ENCODE measurements around the gene TRPV3.

Gene TRPV3

DNA sequence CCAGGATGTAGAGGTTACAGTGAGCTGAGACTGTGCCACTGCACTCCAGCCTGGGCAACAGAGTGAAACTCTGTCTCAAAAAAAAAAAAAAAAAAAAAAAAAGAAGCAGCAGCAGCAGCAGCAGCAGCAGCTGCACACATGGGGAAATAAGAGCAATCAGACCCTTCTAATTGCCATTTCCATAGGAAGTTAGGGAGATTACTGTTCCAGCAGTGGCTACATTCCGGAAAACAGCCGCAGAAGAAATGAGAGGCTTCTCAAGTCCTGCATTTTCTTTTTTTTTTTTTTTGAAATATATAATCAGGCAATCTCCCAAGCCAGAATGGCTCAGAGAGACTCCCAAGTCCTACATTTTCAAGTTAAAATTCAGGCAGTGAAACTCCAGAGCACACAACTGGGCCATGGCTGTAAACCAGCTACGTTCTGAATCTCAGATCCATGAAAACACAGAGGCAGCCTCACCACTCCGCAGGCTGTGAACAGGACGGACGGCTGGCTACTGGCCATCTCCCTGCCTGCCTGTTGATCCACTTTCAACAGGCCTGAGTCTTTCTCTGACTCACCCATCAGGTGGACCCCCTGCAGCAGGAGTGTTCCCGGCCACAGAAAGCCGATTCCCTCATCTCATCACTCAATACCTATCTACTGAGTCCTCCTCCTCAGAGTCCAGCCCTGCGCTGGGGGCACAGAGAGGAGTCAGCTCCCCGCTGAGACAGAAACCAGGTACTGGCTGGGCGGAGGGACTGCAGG, 36.6 kb upstream of the TRPV3 start:
- Histone ChIP-seq H2AK5ac (ENCODE audit: low read depth, low read length) (no peak overlapping the region), H4K8ac (ENCODE audit: low read depth, low read length) (no peak overlapping the region), H3K4me3 (ENCODE audit: low read length in 2 of 2) (no peak overlapping the region), H2BK5ac (ENCODE audit: low read length) (no peak overlapping the region), H3K4ac (ENCODE audit: low read length) (no peak overlapping the region), H2BK12ac (ENCODE audit: low read length) (no peak overlapping the region), H3K18ac (ENCODE audit: low read length) (peak overlapping the region; percentile 36), H3K4me2 (ENCODE audit: insufficient read depth, low read length, poor library complexity, severe bottlenecking) (no peak overlapping the region), H2BK120ac (ENCODE audit: low read depth, low read length) (no peak overlapping the region), H2BK15ac (ENCODE audit: low read length) (no peak overlapping the region), H2AFZ (ENCODE audit: low read length) (no peak overlapping the region), H3K27me3 (ENCODE audit: control insufficient read depth in 3 of 3, insufficient read depth in 3 of 3, low read depth in 1 of 3, low read length in 3 of 3) (no peaks in the 10 kb centered on the region), H3K79me1 (ENCODE audit: low read depth, low read length) (no peaks in the 10 kb centered on the region), H3K14ac (ENCODE audit: low read length) (no peak overlapping the region), H3K27ac (replicated peaks; ENCODE audit: low read length) (no peak overlapping the region), H3K9me3 (replicated peaks in 1 of 2; ENCODE audit: control insufficient read depth in 2 of 2, insufficient read depth in 1 of 2, low read depth in 1 of 2, low read length in 2 of 2) (no peaks in the 10 kb centered on the region), H3K9ac (ENCODE audit: low read depth, low read length, poor library complexity) (no peak overlapping the region), H3K36me3 (replicated peaks in 1 of 2; ENCODE audit: control insufficient read depth in 2 of 2, insufficient read depth in 2 of 2, low read length in 2 of 2) (peaks cover 6 to 29% of the 10 kb centered on the region in 2 donors), H4K91ac (ENCODE audit: low read depth, low read length, poor library complexity) (no peak overlapping the region), H3K23ac (ENCODE audit: low read depth, low read length, poor library complexity) (no peak overlapping the region), H3K4me1 (ENCODE audit: control insufficient read depth in 2 of 2, insufficient read depth in 1 of 2, low read depth in 1 of 2, low read length in 2 of 2) (no peaks in the 10 kb centered on the region)
- WGBS, 2 donors (ENCODE audit: extremely low coverage in 2 of 2, insufficient read length in 2 of 2, insufficient replicate concordance in 1 of 2), result no CpG with 5 or more reads among the region's 11 CpGs
- no peak for DNase-seq (ENCODE audit: low spot score)

DNA sequence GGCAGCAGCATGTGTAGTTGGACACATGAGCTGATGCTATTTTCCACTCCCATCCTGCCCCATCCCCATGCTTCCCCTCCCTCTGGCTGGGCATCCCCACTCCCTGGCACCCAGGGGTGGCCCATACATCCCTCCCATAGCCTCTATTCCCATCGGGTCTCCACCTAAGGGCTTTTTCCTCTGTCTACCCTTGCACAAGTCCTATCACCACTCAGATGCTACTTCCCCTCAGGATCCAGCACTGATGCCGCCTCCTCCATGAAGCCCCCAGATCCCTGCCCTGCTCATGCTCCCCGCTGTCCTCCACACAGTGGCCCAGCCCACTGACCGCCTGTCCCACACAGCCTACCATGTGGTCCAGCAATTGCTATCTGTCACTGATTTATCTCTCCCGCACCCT, 35.8 kb upstream of the TRPV3 start:
- H3K79me1 ChIP-seq (ENCODE audit: low read depth, low read length), result no peaks in the 10 kb centered on the region
- H3K23ac ChIP-seq (ENCODE audit: low read depth, low read length, poor library complexity), result peak overlapping the region; percentile 21

DNA sequence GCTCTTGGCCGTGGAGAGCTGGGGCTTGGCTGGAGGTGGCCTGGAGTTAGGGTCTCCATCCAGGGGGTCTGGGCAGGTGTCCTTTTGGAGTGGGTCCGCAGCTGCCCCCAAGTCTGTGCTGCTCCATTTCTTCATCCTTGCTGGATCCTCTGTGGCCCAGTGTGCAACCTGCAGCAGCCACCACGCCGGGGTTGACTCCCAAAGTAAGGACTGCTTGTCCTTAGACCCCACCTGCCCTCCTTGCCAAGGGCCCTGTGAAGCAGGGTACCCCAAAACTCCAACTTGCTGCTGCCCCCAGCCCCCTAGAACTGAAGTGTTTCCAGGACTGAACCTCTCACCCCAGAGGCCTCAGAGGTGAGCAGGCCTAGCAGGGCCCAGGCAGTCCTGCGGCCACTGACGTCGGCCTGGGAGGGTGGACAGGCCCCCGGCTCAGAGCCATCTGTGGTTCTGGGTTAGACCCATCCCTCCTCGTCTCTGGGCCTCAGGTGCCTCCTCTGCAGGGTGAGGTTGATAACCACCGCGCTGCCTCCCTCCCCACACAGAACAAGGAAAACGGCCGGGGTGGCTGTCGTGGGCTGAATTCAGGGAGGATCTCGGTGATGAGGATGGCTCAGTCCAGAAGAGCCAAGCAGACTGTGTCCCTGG, 34.7 kb upstream of the TRPV3 start:
- Histone ChIP-seq H3K4me2 (ENCODE audit: insufficient read depth, low read length, poor library complexity, severe bottlenecking) (no peak overlapping the region), H3K79me1 (ENCODE audit: low read depth, low read length) (no peaks in the 10 kb centered on the region), H3K36me3 (replicated peaks in 1 of 2; ENCODE audit: control insufficient read depth in 2 of 2, insufficient read depth in 2 of 2, low read length in 2 of 2) (peaks cover 6 to 41% of the 10 kb centered on the region in 2 donors), H3K23ac (ENCODE audit: low read depth, low read length, poor library complexity) (no peak overlapping the region), H3K9me3 (replicated peaks in 1 of 2; ENCODE audit: control insufficient read depth in 2 of 2, insufficient read depth in 1 of 2, low read depth in 1 of 2, low read length in 2 of 2) (no peaks in the 10 kb centered on the region), H3K4me3 (ENCODE audit: low read length in 2 of 2) (no peak overlapping the region), H3K18ac (ENCODE audit: low read length) (no peak overlapping the region), H2BK15ac (ENCODE audit: low read length) (no peak overlapping the region), H3K4me1 (ENCODE audit: control insufficient read depth in 2 of 2, insufficient read depth in 1 of 2, low read depth in 1 of 2, low read length in 2 of 2) (no peaks in the 10 kb centered on the region), H3K27me3 (ENCODE audit: control insufficient read depth in 3 of 3, insufficient read depth in 3 of 3, low read depth in 1 of 3, low read length in 3 of 3) (no peaks in the 10 kb centered on the region), H3K9ac (ENCODE audit: low read depth, low read length, poor library complexity) (no peak overlapping the region), H2BK5ac (ENCODE audit: low read length) (no peak overlapping the region), H3K14ac (ENCODE audit: low read length) (no peak overlapping the region), H2AK5ac (ENCODE audit: low read depth, low read length) (no peak overlapping the region), H4K91ac (ENCODE audit: low read depth, low read length, poor library complexity) (no peak overlapping the region), H2AFZ (ENCODE audit: low read length) (no peak overlapping the region), H3K4ac (ENCODE audit: low read length) (no peak overlapping the region), H2BK12ac (ENCODE audit: low read length) (no peak overlapping the region), H3K27ac (replicated peaks; ENCODE audit: low read length) (no peak overlapping the region), H2BK120ac (ENCODE audit: low read depth, low read length) (no peak overlapping the region), H4K8ac (ENCODE audit: low read depth, low read length) (no peak overlapping the region)
- no peak for DNase-seq (ENCODE audit: low spot score)
- no CpG with 5 or more reads among the region's 15 CpGs for WGBS, 2 donors (ENCODE audit: extremely low coverage in 2 of 2, insufficient read length in 2 of 2, insufficient replicate concordance in 1 of 2)

More for the DNA sequence above, 35.8 kb upstream of the TRPV3 start:
- Histone ChIP-seq H3K18ac (ENCODE audit: low read length) (no peak overlapping the region), H3K4me2 (ENCODE audit: insufficient read depth, low read length, poor library complexity, severe bottlenecking) (no peak overlapping the region), H2BK120ac (ENCODE audit: low read depth, low read length) (no peak overlapping the region), H3K4ac (ENCODE audit: low read length) (no peak overlapping the region), H3K9ac (ENCODE audit: low read depth, low read length, poor library complexity) (peak overlapping the region; percentile 54), H4K8ac (ENCODE audit: low read depth, low read length) (no peak overlapping the region), H2BK5ac (ENCODE audit: low read length) (no peak overlapping the region), H3K4me3 (ENCODE audit: low read length in 2 of 2) (no peak overlapping the region), H2BK12ac (ENCODE audit: low read length) (no peak overlapping the region), H3K4me1 (ENCODE audit: control insufficient read depth in 2 of 2, insufficient read depth in 1 of 2, low read depth in 1 of 2, low read length in 2 of 2) (no peaks in the 10 kb centered on the region), H3K36me3 (replicated peaks in 1 of 2; ENCODE audit: control insufficient read depth in 2 of 2, insufficient read depth in 2 of 2, low read length in 2 of 2) (peaks cover 6 to 34% of the 10 kb centered on the region in 2 donors), H3K14ac (ENCODE audit: low read length) (peak overlapping the region; percentile 63), H4K91ac (ENCODE audit: low read depth, low read length, poor library complexity) (no peak overlapping the region), H3K9me3 (replicated peaks in 1 of 2; ENCODE audit: control insufficient read depth in 2 of 2, insufficient read depth in 1 of 2, low read depth in 1 of 2, low read length in 2 of 2) (no peaks in the 10 kb centered on the region), H2BK15ac (ENCODE audit: low read length) (no peak overlapping the region), H3K27ac (replicated peaks; ENCODE audit: low read length) (no peak overlapping the region), H3K27me3 (ENCODE audit: control insufficient read depth in 3 of 3, insufficient read depth in 3 of 3, low read depth in 1 of 3, low read length in 3 of 3) (no peaks in the 10 kb centered on the region), H2AFZ (ENCODE audit: low read length) (no peak overlapping the region), H2AK5ac (ENCODE audit: low read depth, low read length) (no peak overlapping the region)
- WGBS, 2 donors (ENCODE audit: extremely low coverage in 2 of 2, insufficient read length in 2 of 2, insufficient replicate concordance in 1 of 2), result no CpG with 5 or more reads among the region's 5 CpGs
- DNase-seq (ENCODE audit: low spot score), result no peak

DNA sequence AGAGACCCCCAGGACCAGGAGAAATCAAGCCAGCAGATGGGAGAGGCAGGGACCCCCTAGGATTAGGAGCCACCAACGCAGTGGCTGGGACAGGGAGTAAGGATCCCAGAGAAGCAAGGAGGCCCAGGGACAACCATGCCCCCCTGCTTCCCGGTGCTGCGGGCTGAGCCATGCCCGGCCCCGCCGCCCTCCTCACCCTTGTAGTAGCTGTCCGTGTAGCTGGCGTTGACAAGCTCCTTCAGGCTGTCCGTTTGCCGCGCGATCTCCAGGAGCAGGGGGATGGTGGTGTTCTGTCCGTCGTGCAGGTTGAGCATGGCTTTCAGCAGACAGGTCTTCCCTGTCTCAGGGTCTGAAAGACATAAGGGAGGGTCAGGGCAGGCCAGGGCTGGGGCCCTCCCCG, 33.2 kb upstream of the TRPV3 start:
- Histone ChIP-seq H3K27me3 (ENCODE audit: control insufficient read depth in 3 of 3, insufficient read depth in 3 of 3, low read depth in 1 of 3, low read length in 3 of 3) (no peaks in the 10 kb centered on the region), H3K36me3 (replicated peaks in 1 of 2; ENCODE audit: control insufficient read depth in 2 of 2, insufficient read depth in 2 of 2, low read length in 2 of 2) (peaks cover 7 to 54% of the 10 kb centered on the region in 2 donors), H3K9me3 (replicated peaks in 1 of 2; ENCODE audit: control insufficient read depth in 2 of 2, insufficient read depth in 1 of 2, low read depth in 1 of 2, low read length in 2 of 2) (no peaks in the 10 kb centered on the region), H2AK5ac (ENCODE audit: low read depth, low read length) (no peak overlapping the region), H2BK5ac (ENCODE audit: low read length) (peak overlapping the region; percentile 66), H3K27ac (replicated peaks; ENCODE audit: low read length) (no peak overlapping the region), H3K18ac (ENCODE audit: low read length) (no peak overlapping the region), H3K4ac (ENCODE audit: low read length) (no peak overlapping the region), H2BK12ac (ENCODE audit: low read length) (no peak overlapping the region), H2BK120ac (ENCODE audit: low read depth, low read length) (no peak overlapping the region), H3K9ac (ENCODE audit: low read depth, low read length, poor library complexity) (peak overlapping the region; percentile 44), H3K4me3 (ENCODE audit: low read length in 2 of 2) (no peak overlapping the region), H2BK15ac (ENCODE audit: low read length) (no peak overlapping the region), H3K14ac (ENCODE audit: low read length) (no peak overlapping the region), H3K79me1 (ENCODE audit: low read depth, low read length) (no peaks in the 10 kb centered on the region), H4K91ac (ENCODE audit: low read depth, low read length, poor library complexity) (no peak overlapping the region), H3K4me2 (ENCODE audit: insufficient read depth, low read length, poor library complexity, severe bottlenecking) (no peak overlapping the region), H3K23ac (ENCODE audit: low read depth, low read length, poor library complexity) (peak overlapping the region; percentile 55), H4K8ac (ENCODE audit: low read depth, low read length) (peak overlapping the region; percentile 17), H2AFZ (ENCODE audit: low read length) (no peak overlapping the region), H3K4me1 (ENCODE audit: control insufficient read depth in 2 of 2, insufficient read depth in 1 of 2, low read depth in 1 of 2, low read length in 2 of 2) (no peaks in the 10 kb centered on the region)
- no CpG with 5 or more reads among the region's 15 CpGs for WGBS, 2 donors (ENCODE audit: extremely low coverage in 2 of 2, insufficient read length in 2 of 2, insufficient replicate concordance in 1 of 2)
- DNase-seq (ENCODE audit: low spot score), result no peak

Measured in neuronal stem cell (in vitro differentiated cells).